Measurements from ENCODE around the gene DDT.
"Not testable (repeated sequence)": the region's sequence is repeated elsewhere in the genome, so short reads cannot be mapped to it uniquely, and the experiment has no call there.

DDT gene

GRCh38 chr22:23986538-23987178, 12.4 kb upstream of the DDT start:
- DNase-seq = not testable (repeated sequence)

GRCh38 chr22:23986089-23986488, 11.8 kb upstream of the DDT start:
- not testable (repeated sequence) for DNase-seq

GRCh38 chr22:23984430-23984829, 10.2 kb upstream of the DDT start:
- DNase-seq = peak; percentile 36

- not testable (repeated sequence) for DNase-seq
These were observed 6.3 kb upstream of the DDT start for GRCh38 chr22:23980567-23980966.

- not testable (repeated sequence) for DNase-seq
These were observed 5.5 kb upstream of the DDT start, which contains the start of gene GSTT2 for GRCh38 chr22:23979557-23980240. TSS of gene GSTT2 (plus strand) at chr22:23980134.

- not testable (repeated sequence) for DNase-seq
These were observed 3.1 kb upstream of the DDT start for GRCh38 chr22:23977304-23977703.

- not testable (repeated sequence) for DNase-seq
These were observed 653 bp upstream of the DDT start for GRCh38 chr22:23974836-23975352.

GRCh38 chr22:23971927-23972326, 2.3 kb downstream of the DDT start:
- DNase-seq = not testable (repeated sequence)

- DNase-seq = no peak
These were observed 3.3 kb downstream of the DDT start for GRCh38 chr22:23970816-23971486.

GRCh38 chr22:23970201-23970641, 4.0 kb downstream of the DDT start:
- no peak for DNase-seq

- DNase-seq = no peak
These were observed 5.2 kb downstream of the DDT start for GRCh38 chr22:23969071-23969470.

- DNase-seq = not testable (repeated sequence)
These were observed 7.7 kb downstream of the DDT start, which contains the start of gene DDTL for GRCh38 chr22:23966568-23966967. TSS of gene DDTL (plus strand) at chr22:23966888. CDS start at chr22:23966915, 27 bp downstream.

GRCh38 chr22:23966094-23966493, 8.1 kb downstream of the DDT start:
- not testable (repeated sequence) for DNase-seq

GRCh38 chr22:23961084-23961771, 13.0 kb downstream of the DDT start, which contains the start of gene GSTT2B:
TSS of gene GSTT2B (minus strand) at chr22:23961195. CDS start at chr22:23961131, 64 bp downstream.
- not testable (repeated sequence) for DNase-seq

GRCh38 chr22:23956301-23956900, 17.8 kb downstream of the DDT start:
- peak; percentile 43 for DNase-seq

GRCh38 chr22:23955886-23956285, 18.4 kb downstream of the DDT start:
- not testable (repeated sequence) for DNase-seq

- DNase-seq = not testable (repeated sequence)
These were observed 19.3 kb downstream of the DDT start for GRCh38 chr22:23954991-23955305.

- DNase-seq = not testable (repeated sequence)
These were observed 19.8 kb downstream of the DDT start for GRCh38 chr22:23954193-23954990.

- not testable (repeated sequence) for DNase-seq
These were observed 20.8 kb downstream of the DDT start for GRCh38 chr22:23953485-23953884.

GRCh38 chr22:23952794-23953405, 21.3 kb downstream of the DDT start:
- not testable (repeated sequence) for DNase-seq

- not testable (repeated sequence) for DNase-seq
These were observed 22.9 kb downstream of the DDT start for GRCh38 chr22:23951383-23951782.
